Kidney epithelial cell (primary cell): ENCODE data around the gene PRR16. TPM values are rescaled to one million over a fixed set of nuclear protein-coding genes. Genes with fewer than 3 reads are reported as not detected.
A peak's percentile ranks its signal among the peaks of the same experiment; 100 is the strongest.

Experiments
- DNase-seq: peaks from one replicate; pipeline ENCODE4 v3.0.0-alpha.2; 2010; ENCODE audit warnings: low read depth
- H3K27me3 ChIP-seq: 2 replicates; pipeline ENCODE4 v1.6.0; 2011; ENCODE audit warnings: low read length; ENCODE audit not compliant: control insufficient read depth, insufficient read depth
- H3K36me3 ChIP-seq: 2 replicates; pipeline ENCODE4 v1.5.1; 2011; ENCODE audit warnings: low read length; ENCODE audit not compliant: control insufficient read depth, insufficient read depth
- H3K4me3 ChIP-seq: 2 replicates; pipeline ENCODE4 v1.5.1; 2011; ENCODE audit warnings: low read depth, mild to moderate bottlenecking, control low read depth, low read length
- total RNA-seq: library from RNA; depleted of rRNA; stranded (reverse); fragments of >200 nt; gene quantifications from 2 replicates; pipeline ENCODE4 v1.2.3, GENCODE V29; 2015
- TF ChIP-seq, protein P1 (sequence below): IDR thresholded peaks from 2 replicates; pipeline ENCODE4 v1.5.1; 2011; ENCODE audit warnings: mild to moderate bottlenecking, moderate library complexity, low read length, control low read depth, inconsistent platforms; ENCODE audit not compliant: insufficient read depth, poor library complexity, severe bottlenecking

The PRR16 gene
- total RNA-seq, 1 donor from 2014 or later: 1.0 TPM

DNA sequence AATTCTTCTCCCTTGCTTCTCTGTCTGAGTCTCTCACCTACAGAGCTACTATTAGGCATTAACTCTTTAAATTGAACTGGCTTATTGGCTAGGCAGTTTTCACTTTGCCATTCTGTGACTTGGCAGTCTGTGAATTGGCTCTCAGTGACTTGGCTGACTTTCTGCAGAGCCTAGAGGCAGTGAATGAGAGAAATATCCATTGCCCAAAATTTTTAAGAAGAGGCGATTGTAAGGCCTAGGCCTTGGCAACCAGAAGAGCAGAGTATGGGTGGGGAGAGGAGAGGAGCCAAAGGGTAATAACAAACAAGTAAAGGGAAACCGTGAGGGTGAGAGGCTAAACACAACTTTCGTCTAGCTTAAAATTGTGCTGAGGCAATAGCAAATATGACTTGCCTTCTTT is 176.7 kb downstream of the PRR16 start:
- DNase-seq: no peak
- TF ChIP-seq, protein P1, sequence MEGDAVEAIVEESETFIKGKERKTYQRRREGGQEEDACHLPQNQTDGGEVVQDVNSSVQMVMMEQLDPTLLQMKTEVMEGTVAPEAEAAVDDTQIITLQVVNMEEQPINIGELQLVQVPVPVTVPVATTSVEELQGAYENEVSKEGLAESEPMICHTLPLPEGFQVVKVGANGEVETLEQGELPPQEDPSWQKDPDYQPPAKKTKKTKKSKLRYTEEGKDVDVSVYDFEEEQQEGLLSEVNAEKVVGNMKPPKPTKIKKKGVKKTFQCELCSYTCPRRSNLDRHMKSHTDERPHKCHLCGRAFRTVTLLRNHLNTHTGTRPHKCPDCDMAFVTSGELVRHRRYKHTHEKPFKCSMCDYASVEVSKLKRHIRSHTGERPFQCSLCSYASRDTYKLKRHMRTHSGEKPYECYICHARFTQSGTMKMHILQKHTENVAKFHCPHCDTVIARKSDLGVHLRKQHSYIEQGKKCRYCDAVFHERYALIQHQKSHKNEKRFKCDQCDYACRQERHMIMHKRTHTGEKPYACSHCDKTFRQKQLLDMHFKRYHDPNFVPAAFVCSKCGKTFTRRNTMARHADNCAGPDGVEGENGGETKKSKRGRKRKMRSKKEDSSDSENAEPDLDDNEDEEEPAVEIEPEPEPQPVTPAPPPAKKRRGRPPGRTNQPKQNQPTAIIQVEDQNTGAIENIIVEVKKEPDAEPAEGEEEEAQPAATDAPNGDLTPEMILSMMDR: no peak
- H3K27me3 ChIP-seq: no peaks in the 10 kb centered on the region
- H3K36me3 ChIP-seq: no peaks in the 10 kb centered on the region
- H3K4me3 ChIP-seq: no peak overlapping the region

DNA sequence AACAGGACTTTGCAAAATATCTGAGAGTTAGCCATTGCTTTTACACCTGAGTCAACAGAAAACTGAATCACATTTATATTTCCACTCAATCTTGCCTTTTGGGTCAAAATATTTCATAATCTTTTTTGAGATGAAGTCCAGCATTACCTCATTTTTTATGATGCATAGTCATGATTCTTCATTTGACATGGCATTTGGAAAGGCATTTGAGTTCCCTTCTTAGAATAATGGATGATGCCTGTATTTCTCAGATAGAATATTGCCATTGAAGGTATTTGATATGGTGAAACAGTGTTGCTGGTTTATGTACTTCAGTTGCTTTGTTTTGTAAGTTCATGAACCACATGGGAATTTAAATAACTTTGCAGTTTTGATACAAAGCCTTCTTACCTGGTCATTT is 180.4 kb downstream of the PRR16 start:
- TF ChIP-seq, protein P1: no peak
- no peaks in the 10 kb centered on the region for H3K36me3 ChIP-seq
- no peaks in the 10 kb centered on the region for H3K27me3 ChIP-seq
- no peak for DNase-seq
- no peak overlapping the region for H3K4me3 ChIP-seq

DNA sequence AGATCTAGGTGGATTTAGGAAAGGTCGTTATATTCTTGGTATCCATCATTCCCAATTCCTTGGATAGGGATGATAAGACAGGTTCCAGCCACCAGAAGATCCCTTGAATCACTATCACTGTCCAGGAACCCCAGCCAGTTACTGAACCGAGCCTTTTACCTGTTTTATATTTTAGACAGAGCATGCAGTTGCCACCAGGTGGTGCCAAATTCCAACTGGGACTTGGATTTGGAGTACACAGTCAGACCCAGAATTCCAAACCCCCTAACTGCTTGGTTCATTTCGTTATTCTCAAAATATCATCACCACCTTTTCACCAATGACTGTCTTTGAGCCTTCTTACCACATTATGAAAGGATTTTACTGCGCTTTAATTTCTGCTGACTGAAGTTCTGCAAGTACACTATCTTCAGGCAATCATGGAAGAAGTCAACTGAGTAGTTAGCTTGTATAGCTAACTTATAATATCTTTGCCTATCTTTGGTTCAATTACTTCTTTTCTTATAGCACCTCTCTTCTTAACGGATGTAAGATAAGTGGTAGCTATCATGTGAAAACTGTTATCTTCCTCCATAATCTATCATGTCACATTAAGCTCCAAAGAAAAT is 191.8 kb downstream of the PRR16 start:
- DNase-seq: no peak
- TF ChIP-seq, protein P1: peak; percentile 82
- Histone ChIP-seq H3K36me3 (no peaks in the 10 kb centered on the region), H3K4me3 (no peak overlapping the region), H3K27me3 (no peaks in the 10 kb centered on the region)

DNA sequence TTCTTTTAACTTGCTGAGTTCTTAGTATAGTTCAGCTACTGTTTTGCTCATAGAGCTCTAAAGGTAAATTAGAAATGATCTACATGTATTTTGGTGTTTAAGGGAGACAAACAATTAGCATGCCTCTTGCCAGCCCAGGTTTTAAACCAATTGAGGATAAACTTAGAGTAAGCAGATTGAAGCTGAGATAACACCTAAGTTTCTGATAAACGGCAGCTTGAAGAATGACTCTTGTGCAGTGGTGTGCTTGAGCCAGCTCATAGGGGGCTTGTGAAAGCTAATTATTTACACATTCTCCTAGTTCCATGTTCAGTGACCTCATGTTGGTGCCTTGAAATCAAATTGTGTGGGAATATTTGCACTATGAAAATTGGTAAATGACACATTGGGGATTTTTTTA is 193.0 kb downstream of the PRR16 start:
- H3K4me3 ChIP-seq: no peak overlapping the region
- DNase-seq: no peak
- no peaks in the 10 kb centered on the region for H3K27me3 ChIP-seq
- TF ChIP-seq, protein P1: no peak
- no peaks in the 10 kb centered on the region for H3K36me3 ChIP-seq

DNA sequence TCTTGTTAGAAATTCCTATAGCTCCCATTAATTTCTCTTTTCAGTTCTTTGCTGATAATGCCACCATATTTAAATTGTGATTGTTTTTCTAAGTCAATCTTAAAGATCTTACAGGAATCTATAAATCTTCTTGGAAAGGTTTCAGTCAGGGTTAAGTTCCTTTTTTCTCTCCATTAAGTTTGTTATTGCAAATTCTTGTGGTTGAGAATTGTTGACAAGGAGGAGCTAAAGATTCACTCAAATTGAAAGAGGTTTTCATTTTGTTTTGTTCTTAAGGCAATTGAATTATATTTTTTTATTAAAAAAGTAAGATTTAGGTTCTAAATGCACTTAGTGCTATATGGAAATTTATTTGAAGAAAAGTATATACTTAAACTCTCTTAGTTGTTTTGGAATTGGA is 213.4 kb downstream of the PRR16 start:
- TF ChIP-seq, protein P1: no peak
- Histone ChIP-seq H3K4me3 (no peak overlapping the region), H3K36me3 (no peaks in the 10 kb centered on the region), H3K27me3 (no peaks in the 10 kb centered on the region)
- no peak for DNase-seq

DNA sequence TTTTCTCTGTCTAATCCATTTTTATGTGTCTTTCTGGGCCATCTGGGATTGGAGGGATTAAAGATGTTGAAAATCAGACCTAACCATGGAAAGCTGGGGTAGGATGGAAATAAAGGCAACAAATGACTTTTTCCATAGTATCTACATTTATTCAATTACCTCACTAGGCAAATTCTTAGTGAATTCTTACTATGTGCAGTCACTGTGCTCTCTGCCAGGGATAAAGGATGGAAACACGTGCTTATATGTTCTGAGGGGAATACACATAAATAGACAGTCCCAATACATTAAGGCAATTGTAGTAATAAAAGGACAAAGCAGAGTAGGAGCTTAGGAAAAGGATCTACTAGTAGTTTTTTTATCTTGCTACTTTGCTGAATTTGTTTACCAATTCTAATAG is 214.2 kb downstream of the PRR16 start:
- Histone ChIP-seq H3K4me3 (no peak overlapping the region), H3K36me3 (no peaks in the 10 kb centered on the region), H3K27me3 (no peaks in the 10 kb centered on the region)
- TF ChIP-seq, protein P1: no peak
- DNase-seq: no peak
